ENCODE measurements around the gene RNPEPL1.

DNA sequence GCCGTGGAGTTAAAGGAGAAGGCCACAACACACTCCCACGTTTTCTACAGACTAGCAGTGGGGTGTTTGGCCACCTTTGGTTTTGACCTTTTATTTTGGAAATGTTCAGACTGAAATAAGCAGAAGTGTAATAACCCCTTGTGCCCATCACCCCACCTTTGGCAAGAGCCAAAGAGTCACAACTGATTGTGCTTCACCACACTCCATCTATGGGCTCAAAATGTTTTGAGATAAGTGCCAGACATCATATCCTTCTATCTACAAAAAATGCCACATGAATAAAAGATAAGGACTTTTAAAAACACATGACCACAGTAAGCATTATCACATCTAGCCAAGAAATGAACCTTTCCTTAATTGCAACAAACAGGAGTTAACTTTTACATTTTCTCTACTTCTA lies 47.1 kb downstream of the RNPEPL1 start:
- TF ChIP-seq DPF2 (IDR thresholded peaks at IDR 0.05) (no peak), SP1 (IDR thresholded peaks at IDR 0.05; ENCODE audit: low read depth, low read length) (no peak), CEBPZ (IDR thresholded peaks at IDR 0.05; ENCODE audit: low read depth, low read length) (no peak), HDAC2 (IDR thresholded peaks at IDR 0.05) (no peak), MYC (IDR thresholded peaks at IDR 0.05; ENCODE audit: insufficient read depth, insufficient read length, insufficient replicate concordance, low read length, severe bottlenecking) (no peak), POLR2AphosphoS2 (IDR thresholded peaks at IDR 0.05; ENCODE audit: low read depth, low read length) (no peak), SPI1 (IDR thresholded peaks at IDR 0.05; ENCODE audit: borderline replicate concordance, insufficient read depth, low read depth, low read length) (no peak), TCF7 (IDR thresholded peaks at IDR 0.05; ENCODE audit: borderline replicate concordance) (no peak), NR2C2 (IDR thresholded peaks at IDR 0.05; ENCODE audit: borderline replicate concordance, control insufficient read depth, insufficient read length, low read depth) (no peak), GATAD2B (conservative IDR thresholded peaks at IDR 0.05; ENCODE audit: low read depth) (no peak), TCF12 (IDR thresholded peaks at IDR 0.05; ENCODE audit: low read depth, low read length) (no peak), TARDBP (IDR thresholded peaks at IDR 0.05; ENCODE audit: borderline replicate concordance) (no peak)
- TF ChIP-seq, protein P1, sequence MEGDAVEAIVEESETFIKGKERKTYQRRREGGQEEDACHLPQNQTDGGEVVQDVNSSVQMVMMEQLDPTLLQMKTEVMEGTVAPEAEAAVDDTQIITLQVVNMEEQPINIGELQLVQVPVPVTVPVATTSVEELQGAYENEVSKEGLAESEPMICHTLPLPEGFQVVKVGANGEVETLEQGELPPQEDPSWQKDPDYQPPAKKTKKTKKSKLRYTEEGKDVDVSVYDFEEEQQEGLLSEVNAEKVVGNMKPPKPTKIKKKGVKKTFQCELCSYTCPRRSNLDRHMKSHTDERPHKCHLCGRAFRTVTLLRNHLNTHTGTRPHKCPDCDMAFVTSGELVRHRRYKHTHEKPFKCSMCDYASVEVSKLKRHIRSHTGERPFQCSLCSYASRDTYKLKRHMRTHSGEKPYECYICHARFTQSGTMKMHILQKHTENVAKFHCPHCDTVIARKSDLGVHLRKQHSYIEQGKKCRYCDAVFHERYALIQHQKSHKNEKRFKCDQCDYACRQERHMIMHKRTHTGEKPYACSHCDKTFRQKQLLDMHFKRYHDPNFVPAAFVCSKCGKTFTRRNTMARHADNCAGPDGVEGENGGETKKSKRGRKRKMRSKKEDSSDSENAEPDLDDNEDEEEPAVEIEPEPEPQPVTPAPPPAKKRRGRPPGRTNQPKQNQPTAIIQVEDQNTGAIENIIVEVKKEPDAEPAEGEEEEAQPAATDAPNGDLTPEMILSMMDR (IDR thresholded peaks at IDR 0.05 in 2 of 3, conservative IDR thresholded peaks at IDR 0.05 in 1 of 3; ENCODE audit: control insufficient read depth in 2 of 3, extremely low read depth in 1 of 3, insufficient read depth in 1 of 3, low read depth in 3 of 3, low read length in 3 of 3): no peak
- TF ChIP-seq, protein P2, sequence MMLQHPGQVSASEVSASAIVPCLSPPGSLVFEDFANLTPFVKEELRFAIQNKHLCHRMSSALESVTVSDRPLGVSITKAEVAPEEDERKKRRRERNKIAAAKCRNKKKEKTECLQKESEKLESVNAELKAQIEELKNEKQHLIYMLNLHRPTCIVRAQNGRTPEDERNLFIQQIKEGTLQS (IDR thresholded peaks at IDR 0.05; ENCODE audit: borderline replicate concordance, extremely low read depth, low read depth, low read length): no peak

Measured in GM12878 (cell line).